GM19023 (cell line): ENCODE results near the gene SOX21.

Experiments used
- ATAC-seq: cut with Tn5 transposase; IDR thresholded peaks from one replicate; pipeline ENCODE4 v1.9.1; 2021; ENCODE audit warnings: mild to moderate bottlenecking, moderate library complexity; ENCODE audit not compliant: unreplicated experiment

Gene SOX21

DNA sequence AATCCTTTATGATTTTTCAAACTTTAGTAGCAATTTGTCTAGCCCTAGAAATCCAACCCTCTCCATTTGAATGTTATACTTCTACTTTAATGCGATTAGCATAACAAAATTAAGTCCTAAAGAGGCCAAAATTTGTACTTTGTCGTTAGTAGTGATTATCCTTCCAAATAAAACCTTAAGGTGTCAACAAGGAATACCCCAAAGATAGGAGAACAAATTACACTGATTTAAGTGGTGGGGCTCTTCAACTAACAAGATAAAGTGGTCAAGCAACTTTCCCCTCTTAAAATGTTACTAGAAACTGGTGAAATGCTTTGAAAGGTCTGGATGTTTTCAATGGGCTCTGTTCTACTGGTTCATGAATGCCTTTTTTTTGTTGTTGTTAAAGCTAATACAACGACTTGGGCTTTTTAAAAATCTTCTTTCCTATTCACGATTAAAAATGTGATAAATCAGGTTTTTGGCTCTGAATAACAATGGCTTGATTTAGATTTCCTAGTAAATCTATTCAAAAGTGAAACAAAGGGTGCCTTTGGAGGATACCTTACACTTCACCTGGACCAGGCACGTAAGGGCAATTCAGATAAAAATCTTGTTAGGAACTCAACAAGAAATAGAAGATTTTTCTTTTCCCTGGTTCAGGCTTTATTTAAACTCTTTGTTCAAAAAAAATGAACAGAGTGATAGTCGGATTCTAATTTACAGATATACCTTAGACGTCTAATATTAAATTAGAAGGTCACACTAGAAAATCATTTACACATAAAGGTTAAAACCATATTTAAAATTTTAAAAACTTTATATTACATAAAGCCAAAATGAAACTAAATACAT is 3.1 kb downstream of the SOX21 start:
- no peak for ATAC-seq

DNA sequence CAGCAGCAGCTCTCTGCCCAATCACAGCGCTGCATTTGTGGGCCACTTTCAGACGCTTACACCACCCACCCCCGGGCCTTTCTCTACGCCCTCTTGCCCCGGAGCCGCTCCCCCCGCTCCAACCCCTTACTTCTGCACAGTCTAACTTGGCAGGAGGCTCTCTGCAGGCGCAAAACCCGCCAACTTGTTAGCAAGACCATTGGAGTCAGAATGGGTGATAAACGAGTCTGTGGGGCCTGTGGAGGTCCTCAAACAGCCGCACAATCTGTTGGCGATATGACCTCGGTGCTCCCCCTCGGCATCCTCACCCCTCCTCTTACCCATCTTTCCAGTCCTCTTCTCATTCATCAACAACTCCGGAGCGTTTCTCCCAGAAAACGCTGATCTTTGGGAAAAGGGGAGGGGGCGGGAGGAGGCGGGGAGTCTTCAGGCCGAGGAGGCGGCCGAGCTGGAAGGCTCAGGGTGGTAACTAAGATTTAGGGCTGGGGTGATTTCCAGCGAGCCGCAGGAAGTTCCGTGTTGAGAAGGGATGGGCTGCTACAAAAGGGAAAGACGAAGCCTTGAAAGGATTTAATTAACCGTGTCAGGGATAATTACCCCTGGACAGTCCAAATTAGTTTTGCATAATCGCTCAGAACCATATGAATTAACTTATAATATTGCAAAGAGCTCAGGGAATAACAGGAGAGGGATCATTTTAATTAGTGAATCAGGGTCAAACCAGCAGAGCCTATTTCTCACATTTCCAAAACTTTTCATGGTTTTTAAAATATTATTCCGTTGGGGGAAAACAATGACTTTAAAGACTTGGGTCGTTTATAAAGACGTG is 4.1 kb downstream of the SOX21 start:
- no peak for ATAC-seq

DNA sequence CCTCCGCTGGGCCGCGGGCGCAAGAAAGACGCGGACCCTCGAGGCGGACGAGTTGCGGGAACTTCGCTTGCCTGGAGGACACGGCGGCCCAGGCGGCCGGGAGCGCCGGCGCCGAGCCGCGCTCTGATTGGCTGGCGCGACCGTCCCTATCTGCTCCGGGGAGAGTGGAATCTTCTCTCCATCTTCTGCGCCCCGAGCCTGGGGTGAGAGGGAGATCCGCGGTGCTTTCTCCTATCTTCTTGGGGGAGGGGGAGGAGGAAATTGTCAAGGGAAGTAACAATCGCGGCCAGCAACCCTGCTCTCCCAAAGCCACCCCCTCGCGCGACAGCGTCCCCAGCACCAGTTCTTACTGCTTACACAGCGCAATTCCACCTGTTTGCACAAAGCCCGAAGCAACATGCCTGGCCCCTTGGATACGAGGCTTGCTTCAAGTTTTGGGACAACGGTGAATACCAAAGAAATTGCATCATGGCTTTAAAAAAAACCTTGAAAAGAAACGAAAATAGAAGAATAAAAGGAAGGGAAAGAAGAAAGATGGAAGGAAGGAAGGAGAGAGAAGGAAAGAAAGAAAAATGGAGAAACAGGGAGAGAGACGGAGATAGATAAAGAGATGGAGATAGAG is 4.8 kb downstream of the SOX21 start:
- no peak for ATAC-seq

DNA sequence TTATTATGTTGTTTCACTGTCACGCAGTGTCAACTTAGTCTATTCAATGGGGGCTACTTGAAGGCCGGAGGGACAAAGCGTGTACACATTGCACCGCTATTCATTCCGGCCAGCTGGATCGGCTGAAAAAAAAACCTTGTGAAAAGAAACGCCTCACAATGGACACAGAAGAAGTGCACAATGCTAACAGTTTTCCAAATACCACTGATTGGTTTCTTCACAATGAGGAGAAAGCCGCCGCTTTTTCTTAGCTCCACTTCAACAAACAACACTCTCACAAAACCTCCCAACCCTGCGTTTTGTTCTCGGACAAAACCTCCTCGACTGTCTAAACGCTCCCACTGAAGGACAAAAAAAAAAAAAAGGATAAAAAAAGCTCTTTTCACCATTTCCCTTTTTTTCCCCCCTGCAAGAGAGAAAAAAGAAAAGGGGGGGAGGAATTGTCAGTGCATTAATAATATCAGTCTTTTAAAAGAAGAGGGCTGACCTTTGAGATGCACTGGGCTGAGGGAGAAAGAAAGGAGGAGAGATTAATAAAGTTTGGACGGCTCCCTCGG is 5.4 kb downstream of the SOX21 start:
- ATAC-seq, result no peak

DNA sequence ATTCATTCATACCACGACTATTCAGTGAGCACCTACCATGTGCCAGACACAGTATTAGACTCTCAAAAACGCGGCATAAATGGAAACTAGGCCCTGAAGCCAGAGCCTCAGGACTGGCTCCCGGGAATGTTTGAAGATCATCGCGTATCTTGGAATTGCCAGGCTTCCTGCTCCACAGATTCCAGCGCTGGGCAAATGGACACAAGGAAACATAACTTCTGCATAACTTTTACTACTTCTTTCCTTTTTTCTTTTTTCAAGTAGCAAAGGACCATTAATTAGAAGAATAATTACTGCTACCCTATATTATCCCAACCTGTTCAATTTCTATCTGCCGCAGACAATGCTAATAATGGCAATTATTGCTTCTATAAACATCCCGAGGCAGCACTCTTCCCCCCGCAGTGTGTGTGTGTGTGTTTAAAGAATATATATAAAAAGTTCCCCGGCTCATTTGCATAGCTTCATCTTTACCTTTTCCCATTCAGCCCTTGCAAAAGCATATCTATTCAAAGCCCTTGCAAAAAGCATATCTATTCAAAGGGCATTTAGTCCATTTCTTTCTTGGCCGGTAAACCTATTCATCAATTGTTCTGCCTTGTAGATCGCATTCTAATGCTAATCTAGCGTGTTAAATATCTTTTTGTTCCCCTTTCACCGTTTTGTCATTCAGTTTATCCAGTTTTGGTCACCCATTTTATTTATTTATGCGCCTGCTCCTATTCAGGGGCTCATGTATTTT is 6.1 kb downstream of the SOX21 start:
- ATAC-seq, result no peak

DNA sequence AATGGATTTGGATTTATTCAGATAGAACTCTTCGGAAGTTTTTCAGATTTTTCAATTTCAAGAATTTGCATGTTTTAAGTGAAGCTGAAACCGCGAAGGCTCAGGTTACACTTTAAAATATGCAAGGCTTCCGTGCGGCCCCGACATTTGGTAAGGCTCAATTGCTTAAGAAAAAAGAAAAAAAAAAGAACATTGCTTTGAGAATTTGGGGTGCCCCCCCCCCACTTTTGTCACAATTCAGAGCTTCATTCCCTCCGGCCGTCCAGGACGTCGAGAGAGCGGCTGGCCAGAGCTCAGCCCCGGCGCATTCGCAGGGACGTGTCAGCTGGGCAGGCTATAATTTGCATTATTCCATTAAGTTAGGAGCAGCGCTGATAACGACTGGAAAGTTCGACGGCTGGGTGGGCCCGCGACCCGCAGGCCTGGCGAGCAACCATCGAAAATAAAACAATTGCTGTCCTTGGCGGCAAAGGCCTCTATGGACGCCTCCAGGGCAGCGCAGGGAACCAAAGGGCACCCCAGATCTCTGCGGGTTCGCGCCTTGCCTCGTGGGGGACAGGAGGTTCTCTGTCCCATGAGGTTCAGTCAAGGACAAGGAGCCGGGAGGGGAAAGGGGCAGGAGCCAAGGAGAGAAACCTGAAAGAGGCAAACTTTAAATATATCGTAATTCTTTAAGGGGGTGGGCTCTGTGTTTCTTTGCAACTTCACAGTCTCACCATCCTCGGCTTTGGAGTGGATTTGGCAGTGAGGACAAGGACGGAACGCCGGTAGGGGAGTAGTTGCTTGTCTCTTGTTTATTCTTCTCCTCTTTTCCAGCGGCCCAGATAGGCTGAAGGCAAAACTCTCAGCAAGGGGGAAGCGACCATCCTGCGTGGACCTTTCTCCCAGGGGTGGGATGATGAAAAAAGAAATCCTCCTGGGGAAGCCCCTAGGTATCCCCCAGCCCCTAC is 7.0 kb downstream of the SOX21 start:
- ATAC-seq, result no peak

DNA sequence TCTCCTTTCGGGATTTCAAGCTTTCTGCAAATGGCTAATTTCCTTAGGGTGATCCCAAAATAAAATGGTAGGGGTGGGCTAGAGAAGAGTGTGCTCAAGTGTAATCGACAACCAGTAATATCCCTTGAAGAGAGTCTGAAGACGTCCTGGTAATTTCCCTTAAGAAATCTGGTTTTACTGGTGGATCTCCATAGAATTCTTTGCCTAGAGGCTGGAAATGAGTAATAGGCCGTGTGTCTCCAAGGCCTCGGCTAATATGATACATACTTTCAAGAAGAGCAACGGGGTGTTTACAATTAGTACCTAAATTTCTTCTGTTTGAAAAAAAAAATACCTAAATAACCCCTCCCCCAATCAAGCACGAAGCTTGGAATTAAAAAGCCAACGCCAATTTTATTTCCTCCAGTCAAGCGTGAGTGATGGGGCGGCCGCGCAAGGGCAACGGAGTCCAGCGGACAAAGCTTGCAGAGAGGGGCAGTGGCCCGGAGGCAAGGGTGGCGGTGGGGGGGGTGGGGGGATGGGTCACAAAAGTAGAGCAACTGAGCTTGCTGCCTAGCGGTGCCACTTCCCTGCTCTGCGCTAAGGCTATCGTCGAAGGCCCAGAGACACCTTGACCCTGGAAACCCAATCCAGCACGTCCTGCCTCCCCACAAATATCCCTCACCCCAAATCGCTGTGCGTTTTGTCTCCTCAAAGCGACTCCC is 7.8 kb downstream of the SOX21 start:
- ATAC-seq, result no peak

DNA sequence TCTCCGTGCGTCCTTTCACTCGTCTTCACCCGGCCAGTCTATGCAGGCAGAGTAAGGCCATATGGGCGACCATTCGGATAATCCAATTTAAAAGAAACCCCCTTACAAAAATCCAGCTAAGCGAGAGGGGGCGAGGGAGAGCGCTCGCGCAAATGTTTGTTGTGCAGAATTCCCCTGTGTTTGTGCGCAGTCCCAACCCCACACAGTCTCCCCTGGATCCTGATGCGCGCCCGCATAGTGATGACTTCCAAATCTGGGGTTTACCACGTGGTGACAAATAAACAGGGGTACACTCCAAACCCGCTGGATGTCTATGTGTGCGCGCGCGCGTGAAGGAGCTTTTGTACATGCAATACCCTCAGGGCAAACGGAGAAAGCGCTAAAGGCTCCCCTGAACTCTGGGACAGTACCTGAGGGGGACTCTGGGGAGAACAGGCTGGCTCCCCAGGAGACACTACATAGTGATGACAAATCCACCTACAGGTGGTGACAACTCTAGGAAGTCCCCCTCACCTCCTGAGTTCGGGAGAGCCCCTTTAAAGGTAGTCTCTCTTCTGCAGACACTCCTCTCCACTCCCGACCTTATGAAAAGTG is 8.5 kb downstream of the SOX21 start:
- ATAC-seq, result no peak

DNA sequence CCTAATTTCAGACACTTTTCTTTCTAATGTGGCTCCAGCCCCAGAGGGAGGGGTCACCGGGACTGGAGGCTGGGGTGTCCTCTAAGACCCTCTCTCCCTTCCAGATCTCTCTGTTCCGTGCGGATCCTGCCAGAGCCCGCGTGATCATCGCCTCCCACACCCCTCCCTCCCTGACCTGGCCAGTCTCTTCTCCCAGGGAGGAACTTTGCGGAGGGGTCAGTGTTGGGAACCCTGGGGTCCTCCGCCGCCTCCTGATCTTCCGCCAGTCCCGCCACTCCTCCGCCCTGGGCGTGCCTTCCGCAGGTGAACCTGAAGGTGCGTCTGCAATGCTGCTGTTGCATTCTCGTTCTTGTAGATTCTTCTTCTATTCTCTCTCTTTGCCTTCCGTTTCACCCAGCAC is 9.1 kb downstream of the SOX21 start:
- ATAC-seq, result no peak

DNA sequence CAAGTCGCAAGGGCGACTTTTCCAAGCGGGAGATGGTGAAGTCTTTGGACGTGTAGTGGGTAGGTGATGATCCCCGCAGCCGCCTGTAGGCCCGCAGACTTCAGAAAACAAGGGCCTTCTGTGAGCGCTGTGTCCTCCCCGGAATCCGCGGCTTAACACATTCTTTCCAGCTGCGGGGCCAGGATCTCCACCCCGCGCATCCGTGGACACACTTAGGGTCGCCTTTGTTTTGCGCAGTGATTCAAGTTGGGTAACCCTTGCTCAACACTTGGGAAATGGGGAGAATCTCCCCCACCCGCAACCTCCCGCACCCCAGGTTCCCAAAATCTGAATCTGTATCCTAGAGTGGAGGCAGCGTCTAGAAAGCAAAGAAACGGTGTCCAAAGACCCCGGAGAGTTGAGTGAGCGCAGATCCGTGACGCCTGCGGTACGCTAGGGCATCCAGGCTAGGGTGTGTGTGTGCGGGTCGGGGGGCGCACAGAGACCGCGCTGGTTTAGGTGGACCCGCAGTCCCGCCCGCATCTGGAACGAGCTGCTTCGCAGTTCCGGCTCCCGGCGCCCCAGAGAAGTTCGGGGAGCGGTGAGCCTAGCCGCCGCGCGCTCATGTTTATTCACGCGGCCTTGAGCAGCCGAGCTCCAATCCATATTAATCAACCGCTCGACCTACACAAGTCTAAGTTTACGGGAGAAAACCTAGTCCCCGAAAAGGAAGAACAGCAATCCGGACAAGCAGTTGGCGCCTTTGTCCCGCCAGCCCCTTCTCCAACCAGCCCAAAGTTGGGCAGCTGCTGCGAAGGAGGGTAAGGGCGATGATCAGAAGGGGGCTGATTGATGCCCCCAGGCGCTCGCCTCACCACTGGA is 9.9 kb downstream of the SOX21 start:
- ATAC-seq, result no peak

DNA sequence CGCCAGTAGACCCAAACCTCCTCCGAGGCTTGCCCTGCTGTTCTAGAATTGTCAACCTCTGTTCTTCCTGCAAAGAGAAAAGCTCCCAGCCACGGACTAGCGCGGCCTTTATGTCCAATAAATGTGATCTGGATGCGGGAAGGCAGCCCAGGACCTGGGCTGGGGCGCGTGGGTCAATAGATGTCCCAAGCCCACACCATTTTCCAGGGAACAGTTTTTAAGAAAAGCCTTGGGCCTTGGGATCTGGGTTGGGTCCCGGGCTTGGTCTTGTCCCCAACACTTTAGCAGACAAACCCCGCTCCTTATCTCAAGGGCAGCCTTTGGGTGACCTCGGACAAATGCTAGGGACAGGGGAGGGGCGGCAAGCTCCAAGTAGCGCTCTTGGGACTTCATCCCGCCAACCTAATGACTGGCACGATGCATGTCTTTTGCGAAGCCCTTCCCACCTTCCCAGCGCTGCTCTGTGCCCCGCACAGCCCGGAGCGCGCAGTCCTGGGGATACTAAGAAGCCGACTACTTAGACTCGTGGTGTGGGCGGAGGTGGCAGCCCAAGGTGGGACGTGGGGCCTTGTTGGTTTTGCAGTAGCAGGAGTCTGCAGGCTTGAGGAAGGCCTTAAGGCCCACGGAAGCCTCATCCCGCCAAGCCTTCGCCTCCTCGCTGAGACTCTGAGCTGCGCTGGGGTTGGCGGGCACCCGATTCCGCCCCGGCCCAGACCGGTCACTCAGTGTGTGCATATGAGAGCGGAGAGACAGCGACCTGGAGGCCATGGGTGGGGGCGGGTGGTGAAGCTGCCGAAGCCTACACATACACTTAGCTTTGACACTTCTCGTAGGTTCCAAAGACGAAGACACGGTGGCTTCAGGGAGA is 10.8 kb downstream of the SOX21 start:
- no peak for ATAC-seq

DNA sequence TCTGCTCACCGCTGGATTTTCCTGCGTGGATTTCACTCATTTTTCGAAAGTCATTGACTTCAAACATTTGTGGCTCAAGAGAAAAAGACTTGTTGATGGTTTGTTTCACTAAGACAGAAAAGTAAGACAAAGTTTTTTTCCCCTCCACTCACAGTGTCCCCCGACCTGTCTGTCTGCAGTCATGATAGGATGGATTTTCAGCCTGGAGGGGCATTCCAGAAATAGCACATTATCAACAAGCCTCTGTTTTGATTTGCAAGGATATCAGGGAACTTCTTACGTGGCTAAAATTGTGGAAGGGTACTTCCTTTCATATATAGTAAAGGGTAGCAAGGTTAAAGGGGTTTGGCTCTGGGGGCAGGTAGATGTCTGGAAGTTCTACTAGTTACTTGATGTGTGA is 11.8 kb downstream of the SOX21 start:
- ATAC-seq, result no peak

DNA sequence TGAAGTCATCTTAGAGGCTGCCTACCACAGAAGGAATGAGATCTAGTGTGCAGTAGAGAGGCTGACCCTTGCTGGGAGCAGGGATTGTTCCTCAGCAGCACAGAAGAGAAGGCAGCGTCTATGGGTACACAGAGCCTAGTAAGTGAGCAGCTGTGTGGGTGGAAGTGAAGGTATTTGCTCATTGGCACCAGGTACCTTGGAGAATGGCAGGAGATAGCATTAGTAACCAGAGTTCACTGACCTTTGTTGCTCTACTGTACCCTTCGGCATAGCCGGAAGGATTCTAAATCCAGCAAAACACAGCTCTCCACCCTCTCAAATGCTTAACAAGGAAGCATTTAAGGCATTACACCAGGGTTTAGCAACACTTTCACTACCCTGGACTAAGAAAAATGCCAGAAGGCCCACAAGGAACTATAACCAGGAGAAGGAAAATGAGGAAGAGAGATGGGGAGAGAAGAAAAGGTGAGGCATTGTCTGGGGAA is 12.3 kb downstream of the SOX21 start:
- no peak for ATAC-seq

DNA sequence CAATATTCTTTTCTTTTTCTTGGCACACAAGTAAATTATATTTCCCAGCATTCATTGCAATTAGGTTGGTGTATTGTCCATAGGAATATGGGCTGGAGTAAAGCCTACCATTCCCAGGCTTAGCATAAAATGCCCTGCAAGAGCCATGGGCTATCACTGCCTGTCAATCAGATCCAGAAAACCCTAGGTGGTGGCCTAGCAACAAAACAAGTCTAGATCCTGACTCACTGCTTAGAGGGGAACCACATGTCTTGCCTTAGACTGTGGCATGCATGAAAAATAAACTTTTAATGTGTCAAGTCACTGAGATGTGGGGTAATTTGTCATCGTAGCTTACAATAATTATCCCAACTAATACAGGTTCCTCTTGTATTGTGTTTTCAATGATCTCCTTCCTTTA is 16.2 kb downstream of the SOX21 start:
- ATAC-seq, result no peak

DNA sequence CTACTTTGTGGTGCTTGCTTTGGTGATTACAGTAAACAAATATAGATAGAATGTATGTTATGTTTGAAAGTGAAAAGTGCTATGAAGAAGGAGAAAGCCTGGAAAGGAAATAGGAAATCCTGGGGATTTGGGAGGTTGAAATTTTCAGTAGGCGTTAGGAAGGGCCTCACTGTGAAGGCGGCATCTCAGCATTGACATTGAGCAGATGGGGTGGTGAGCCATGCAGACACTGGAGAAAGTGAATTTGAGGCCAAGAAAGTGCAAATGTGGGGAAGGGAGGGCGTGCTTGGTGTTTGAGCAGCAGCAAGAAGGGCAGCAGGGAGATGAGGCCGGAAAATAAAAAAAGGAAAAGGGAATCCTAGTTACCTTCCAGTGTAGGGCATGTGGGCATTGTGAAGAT is 20.3 kb downstream of the SOX21 start:
- ATAC-seq, result no peak

DNA sequence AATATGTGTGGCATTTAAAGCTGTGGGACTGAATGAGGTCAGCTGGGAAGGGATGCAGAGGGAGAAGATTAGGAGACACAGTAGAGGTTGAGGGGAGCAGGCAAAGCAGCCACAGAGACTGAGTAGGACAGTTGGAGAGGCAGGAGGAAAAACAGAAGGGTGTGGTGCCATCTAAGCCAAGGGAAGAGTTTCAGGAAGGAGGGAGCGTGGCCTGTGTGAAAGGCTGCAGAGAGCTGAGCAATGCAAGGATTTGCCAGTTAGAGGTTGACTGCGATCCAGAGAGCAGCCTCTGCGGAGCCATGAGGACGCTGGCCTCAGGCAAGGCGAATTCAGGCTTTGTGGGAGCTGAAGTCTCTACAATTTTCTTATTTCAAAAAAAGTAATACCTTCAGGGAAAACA is 28.9 kb downstream of the SOX21 start:
- no peak for ATAC-seq

DNA sequence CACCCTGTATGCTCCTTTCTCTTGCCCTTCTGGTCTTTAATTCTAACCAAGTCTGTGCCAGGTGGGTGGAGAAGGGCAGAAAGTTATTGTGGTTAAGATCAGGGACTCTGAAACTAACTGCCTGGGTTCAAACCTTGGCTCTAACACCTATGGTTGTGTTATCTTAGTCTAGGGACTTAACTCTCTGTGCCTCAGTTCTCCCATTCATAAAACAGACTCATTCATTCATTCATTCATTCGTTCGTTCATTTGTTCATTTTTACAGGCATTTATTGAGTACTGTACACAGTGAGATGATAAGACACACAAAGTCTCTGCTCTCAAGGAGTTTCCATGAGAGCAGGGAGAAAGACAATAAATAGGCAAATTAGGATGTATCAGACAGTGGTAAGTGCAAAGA is 30.1 kb downstream of the SOX21 start:
- ATAC-seq, result no peak
